SK-N-SH treated with all-trans-retinoic acid at 6 μM for 48 hours (cell line): ENCODE measurements around the gene TNFRSF1B.

ENCODE experiments used
- ATAC-seq: fragments of 200-7000 bp; cut with Tn5 transposase; 3 replicates; pipeline ENCODE4 v1.9.1; 2020; ENCODE audit warnings: mild to moderate bottlenecking, moderate library complexity
- ARNTL ChIP-seq: fragments of 450-650 bp; formaldehyde crosslinking; IDR thresholded peaks from 2 replicates; pipeline ENCODE4 v1.5.0; 2020; ENCODE audit warnings: low read depth, mild to moderate bottlenecking, moderate library complexity, borderline replicate concordance
- BACH2 ChIP-seq: fragments of 250-450 bp; sonication (Bioruptor Pico); IDR thresholded peaks from 2 replicates; pipeline ENCODE4 v1.9.0; 2021; ENCODE audit warnings: mild to moderate bottlenecking, borderline replicate concordance
- CREB5 ChIP-seq: fragments of 250-450 bp; sonication (Bioruptor Pico); IDR thresholded peaks from 2 replicates; pipeline ENCODE4 v1.5.1; 2020; ENCODE audit warnings: low read depth, mild to moderate bottlenecking, moderate library complexity
- CSDC2 ChIP-seq: fragments of 250-450 bp; sonication (Bioruptor Pico); IDR thresholded peaks from 2 replicates; pipeline ENCODE4 v1.5.0; 2020; ENCODE audit warnings: mild to moderate bottlenecking, moderate library complexity
- CSRNP3 ChIP-seq: fragments of 250-450 bp; sonication (Bioruptor Pico); IDR thresholded peaks from 2 replicates; pipeline ENCODE4 v1.5.1; 2021; ENCODE audit warnings: mild to moderate bottlenecking, moderate library complexity
- ESRRG ChIP-seq: fragments of 250-450 bp; sonication (Bioruptor Pico); IDR thresholded peaks from 2 replicates; pipeline ENCODE4 v1.6.1; 2021; ENCODE audit warnings: mild to moderate bottlenecking
- GLIS3 ChIP-seq: fragments of 250-450 bp; sonication (Bioruptor Pico); IDR thresholded peaks from 2 replicates; pipeline ENCODE4 v1.5.0; 2020; ENCODE audit warnings: mild to moderate bottlenecking, moderate library complexity
- OSR1 ChIP-seq: fragments of 250-450 bp; sonication (Bioruptor Pico); IDR thresholded peaks from 2 replicates; pipeline ENCODE4 v1.8.0; 2022; ENCODE audit warnings: moderate library complexity, mild to moderate bottlenecking, inconsistent platforms
- PATZ1 ChIP-seq: fragments of 250-450 bp; sonication (Bioruptor Pico); IDR thresholded peaks from 2 replicates; pipeline ENCODE4 v1.8.0; 2020; ENCODE audit warnings: mild to moderate bottlenecking, moderate library complexity, borderline replicate concordance
- POU6F1 ChIP-seq: fragments of 250-450 bp; sonication (Bioruptor Pico); IDR thresholded peaks from 2 replicates; pipeline ENCODE4 v1.8.0; 2021; ENCODE audit warnings: low read depth, mild to moderate bottlenecking, moderate library complexity, borderline replicate concordance
- PPARA ChIP-seq: fragments of 250-450 bp; sonication (Bioruptor Pico); IDR thresholded peaks from 2 replicates; pipeline ENCODE4 v1.5.0; 2020; ENCODE audit warnings: mild to moderate bottlenecking, borderline replicate concordance
- SNAI2 ChIP-seq: fragments of 250-450 bp; sonication (Bioruptor Pico); IDR thresholded peaks from 2 replicates; pipeline ENCODE4 v1.5.0; 2020; ENCODE audit warnings: mild to moderate bottlenecking, moderate library complexity
- TOX ChIP-seq: fragments of 250-450 bp; sonication (Bioruptor Pico); IDR thresholded peaks from 2 replicates; pipeline ENCODE4 v1.8.0; 2021; ENCODE audit warnings: mild to moderate bottlenecking, moderate library complexity, borderline replicate concordance
- TSHZ2 ChIP-seq: fragments of 250-450 bp; sonication (Bioruptor Pico); IDR thresholded peaks from 2 replicates; pipeline ENCODE4 v1.5.0; 2020; ENCODE audit warnings: mild to moderate bottlenecking, moderate library complexity
- ZC3H10 ChIP-seq: fragments of 250-450 bp; sonication (Bioruptor Pico); IDR thresholded peaks from 2 replicates; pipeline ENCODE4 v1.5.1; 2021; ENCODE audit warnings: mild to moderate bottlenecking, moderate library complexity
- ZFP3 ChIP-seq: fragments of 250-450 bp; sonication (Bioruptor Pico); IDR thresholded peaks from 2 replicates; pipeline ENCODE4 v1.5.0; 2020; ENCODE audit warnings: mild to moderate bottlenecking, moderate library complexity
- ZNF565 ChIP-seq: fragments of 450-650 bp; formaldehyde crosslinking; conservative IDR thresholded peaks from 2 replicates; pipeline ENCODE4 v1.5.0; 2020; ENCODE audit warnings: low read depth, mild to moderate bottlenecking, moderate library complexity
- ZNF70 ChIP-seq: fragments of 450-650 bp; formaldehyde crosslinking; IDR thresholded peaks from 2 replicates; pipeline ENCODE4 v1.5.0; 2020; ENCODE audit warnings: mild to moderate bottlenecking, moderate library complexity
- ZNF8 ChIP-seq: fragments of 450-650 bp; formaldehyde crosslinking; IDR thresholded peaks from 2 replicates; pipeline ENCODE4 v1.5.0; 2020; ENCODE audit warnings: mild to moderate bottlenecking, moderate library complexity

Gene TNFRSF1B

GRCh38 chr1:12161662-12162458 lies 4.9 kb upstream of the TNFRSF1B start:
- TF ChIP-seq CSRNP3 (no peak), ARNTL (no peak), PPARA (CRISPR knock-in tag) (no peak), POU6F1 (CRISPR knock-in tag) (no peak), ZC3H10 (CRISPR knock-in tag) (no peak), SNAI2 (no peak), ZNF70 (CRISPR knock-in tag) (no peak), GLIS3 (CRISPR knock-in tag) (no peak), PATZ1 (CRISPR knock-in tag) (no peak), TSHZ2 (CRISPR knock-in tag) (no peak), CSDC2 (no peak), ZFP3 (no peak), TOX (CRISPR knock-in tag) (no peak), CREB5 (CRISPR knock-in tag) (no peak), ZNF8 (CRISPR knock-in tag) (no peak), ZNF565 (CRISPR knock-in tag) (no peak), OSR1 (CRISPR knock-in tag) (no peak), ESRRG (CRISPR knock-in tag) (no peak)
- TF ChIP-seq, all 23 proteins: peak for 0
- peak; percentile 88 for ATAC-seq

GRCh38 chr1:12162459-12163137 lies 4.2 kb upstream of the TNFRSF1B start:
- TF ChIP-seq ESRRG (CRISPR knock-in tag) (no peak), PPARA (CRISPR knock-in tag) (no peak)
- no peak for ATAC-seq

- ATAC-seq: no peak
- no peak for TF ChIP-seq PATZ1 (CRISPR knock-in tag)
- TF ChIP-seq CSDC2: no peak
- TF ChIP-seq OSR1 (CRISPR knock-in tag): no peak
- no peak for TF ChIP-seq BACH2 (CRISPR knock-in tag)
- TF ChIP-seq POU6F1 (CRISPR knock-in tag): no peak
- TF ChIP-seq TOX (CRISPR knock-in tag): no peak
- TF ChIP-seq ZNF565 (CRISPR knock-in tag): no peak
Observed at GRCh38 chr1:12163210-12163609, 3.6 kb upstream of the TNFRSF1B start.
